ENCODE results near the gene PTCH1. TPM values are rescaled to one million over a fixed set of nuclear protein-coding genes. Genes with fewer than 3 reads are reported as not detected.

The PTCH1 gene
- total and polyA plus RNA-seq, 8 donors, result 3.9 to 53.3 (median 23.5) TPM

DNA sequence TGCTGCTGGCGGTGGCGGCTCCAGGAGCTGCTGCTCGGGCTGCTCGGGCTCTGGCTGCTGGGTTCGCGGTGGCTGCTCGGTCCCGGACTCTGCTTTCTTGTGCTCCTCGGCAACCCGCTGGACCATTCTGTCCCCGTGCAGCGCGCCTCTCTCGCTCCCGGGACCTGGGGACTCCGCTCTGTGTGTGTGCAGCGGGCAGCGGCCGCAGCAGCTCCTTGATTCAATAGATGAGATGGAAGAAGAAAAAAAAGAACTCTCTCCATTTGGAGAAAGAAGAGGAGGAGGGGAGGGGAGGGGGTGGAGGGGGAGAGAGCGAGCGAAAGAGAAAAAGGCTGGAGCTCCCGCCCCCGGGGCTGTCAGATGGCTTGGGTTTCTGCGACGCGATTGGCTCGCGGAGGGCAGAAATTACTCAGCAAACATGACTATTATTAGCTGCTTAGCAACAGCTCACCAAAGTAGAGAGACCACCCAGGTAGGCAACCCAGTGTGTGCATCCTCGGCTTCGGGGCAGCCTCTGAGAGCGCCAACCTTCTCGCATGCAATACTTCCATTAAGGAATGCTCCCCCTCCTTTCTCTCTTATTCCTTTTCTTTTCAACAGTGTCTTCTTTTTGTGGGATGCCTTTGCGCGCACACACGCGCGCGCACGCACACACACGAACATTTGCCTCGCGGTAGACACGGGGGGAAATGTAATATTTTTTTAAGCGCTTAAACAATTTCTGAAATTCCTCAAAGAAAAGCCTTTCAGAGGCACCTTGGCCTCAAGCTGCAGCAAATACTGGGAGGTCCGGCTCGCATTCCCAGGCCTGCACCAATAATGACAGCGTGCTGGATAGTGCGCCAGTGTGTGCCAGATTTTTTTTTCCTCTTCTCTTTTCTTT is 7.6 kb downstream of the PTCH1 start:
- peak; percentile 81 to 97 for DNase-seq
- Histone ChIP-seq H3K4me1 (peaks cover 26 to 57% (median 38%) of the 10 kb centered on the region in 4 donors), H3K27ac (peak overlapping the region; percentile 79 to 95 (median 94)), H3K36me3 (no peaks in the 10 kb centered on the region), H3K4me3 (peak overlapping the region; percentile 76 to 93 (median 82)), H3K27me3 (peaks cover 0 to 34% (median 0%) of the 10 kb centered on the region in 3 donors), H3K9me3 (no peaks in the 10 kb centered on the region)
- TF ChIP-seq POLR2A (IDR thresholded peaks at IDR 0.05) (no peak), POLR2AphosphoS5 (IDR thresholded peaks at IDR 0.05) (peak in 1 of 3 donors; percentile 25)
- 0 to 1% (median 0%) methylated on average over 40 to 48 of the region's 48 CpGs for WGBS, 5 donors
- intact Hi-C loops (cut with DNase I; ENCODE audit: low total_unique reads), result no loop called here

DNA sequence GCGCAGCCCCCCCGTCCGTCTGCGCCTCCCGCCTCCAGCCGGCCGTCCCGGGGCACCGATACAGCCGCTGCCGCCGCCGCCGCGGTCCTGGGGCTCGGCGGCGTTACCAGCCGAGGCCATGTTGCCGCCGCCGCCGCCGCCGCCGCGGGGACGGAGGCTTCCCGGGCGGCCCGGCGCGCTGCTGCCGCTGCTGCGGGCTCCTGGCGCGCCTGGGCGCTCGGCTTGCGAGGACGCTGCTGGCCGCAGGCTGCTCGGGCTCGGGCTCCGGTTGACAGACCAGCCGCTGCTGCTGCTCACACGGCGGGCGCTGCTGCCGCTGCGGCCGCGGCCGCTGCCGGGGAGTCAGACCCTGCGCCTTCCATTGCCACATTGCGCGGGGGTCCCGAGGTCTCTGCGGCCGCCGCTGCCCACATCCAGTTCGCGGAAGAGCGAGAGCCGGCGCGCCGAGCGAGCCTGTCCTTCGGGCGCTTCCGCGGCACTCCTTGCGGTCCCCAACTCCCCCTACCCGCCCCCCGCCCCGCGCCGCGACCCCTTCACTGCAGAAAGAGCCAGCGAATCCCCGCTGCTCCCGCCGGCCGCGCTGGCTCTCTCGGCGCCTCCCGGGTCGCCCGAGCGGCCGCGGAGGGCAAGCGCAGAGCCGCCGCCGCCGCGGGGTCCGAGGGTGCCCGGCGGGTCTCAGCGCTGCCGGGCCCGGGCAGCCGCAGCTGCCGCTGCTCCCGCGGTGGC is 8.4 kb downstream of the PTCH1 start:
- Histone ChIP-seq H3K4me1 (peaks cover 27 to 57% (median 39%) of the 10 kb centered on the region in 4 donors), H3K27ac (peak overlapping the region; percentile 79 to 95 (median 94)), H3K9me3 (no peaks in the 10 kb centered on the region), H3K4me3 (peak overlapping the region; percentile 76 to 93 (median 82)), H3K36me3 (no peaks in the 10 kb centered on the region), H3K27me3 (peaks cover 0 to 34% (median 0%) of the 10 kb centered on the region in 3 donors)
- DNase-seq, result no peak
- no peak for TF ChIP-seq EP300 (IDR thresholded peaks at IDR 0.05)
- TF ChIP-seq, protein P1, sequence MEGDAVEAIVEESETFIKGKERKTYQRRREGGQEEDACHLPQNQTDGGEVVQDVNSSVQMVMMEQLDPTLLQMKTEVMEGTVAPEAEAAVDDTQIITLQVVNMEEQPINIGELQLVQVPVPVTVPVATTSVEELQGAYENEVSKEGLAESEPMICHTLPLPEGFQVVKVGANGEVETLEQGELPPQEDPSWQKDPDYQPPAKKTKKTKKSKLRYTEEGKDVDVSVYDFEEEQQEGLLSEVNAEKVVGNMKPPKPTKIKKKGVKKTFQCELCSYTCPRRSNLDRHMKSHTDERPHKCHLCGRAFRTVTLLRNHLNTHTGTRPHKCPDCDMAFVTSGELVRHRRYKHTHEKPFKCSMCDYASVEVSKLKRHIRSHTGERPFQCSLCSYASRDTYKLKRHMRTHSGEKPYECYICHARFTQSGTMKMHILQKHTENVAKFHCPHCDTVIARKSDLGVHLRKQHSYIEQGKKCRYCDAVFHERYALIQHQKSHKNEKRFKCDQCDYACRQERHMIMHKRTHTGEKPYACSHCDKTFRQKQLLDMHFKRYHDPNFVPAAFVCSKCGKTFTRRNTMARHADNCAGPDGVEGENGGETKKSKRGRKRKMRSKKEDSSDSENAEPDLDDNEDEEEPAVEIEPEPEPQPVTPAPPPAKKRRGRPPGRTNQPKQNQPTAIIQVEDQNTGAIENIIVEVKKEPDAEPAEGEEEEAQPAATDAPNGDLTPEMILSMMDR (IDR thresholded peaks at IDR 0.05), result no peak
- no peak for TF ChIP-seq POLR2AphosphoS5 (IDR thresholded peaks at IDR 0.05)
- no peak for TF ChIP-seq POLR2A (IDR thresholded peaks at IDR 0.05)
- 0% methylated on average over 4 to 111 of the region's 111 CpGs for WGBS, 5 donors
- intact Hi-C loops (cut with DNase I; ENCODE audit: low total_unique reads), result no loop called here

DNA sequence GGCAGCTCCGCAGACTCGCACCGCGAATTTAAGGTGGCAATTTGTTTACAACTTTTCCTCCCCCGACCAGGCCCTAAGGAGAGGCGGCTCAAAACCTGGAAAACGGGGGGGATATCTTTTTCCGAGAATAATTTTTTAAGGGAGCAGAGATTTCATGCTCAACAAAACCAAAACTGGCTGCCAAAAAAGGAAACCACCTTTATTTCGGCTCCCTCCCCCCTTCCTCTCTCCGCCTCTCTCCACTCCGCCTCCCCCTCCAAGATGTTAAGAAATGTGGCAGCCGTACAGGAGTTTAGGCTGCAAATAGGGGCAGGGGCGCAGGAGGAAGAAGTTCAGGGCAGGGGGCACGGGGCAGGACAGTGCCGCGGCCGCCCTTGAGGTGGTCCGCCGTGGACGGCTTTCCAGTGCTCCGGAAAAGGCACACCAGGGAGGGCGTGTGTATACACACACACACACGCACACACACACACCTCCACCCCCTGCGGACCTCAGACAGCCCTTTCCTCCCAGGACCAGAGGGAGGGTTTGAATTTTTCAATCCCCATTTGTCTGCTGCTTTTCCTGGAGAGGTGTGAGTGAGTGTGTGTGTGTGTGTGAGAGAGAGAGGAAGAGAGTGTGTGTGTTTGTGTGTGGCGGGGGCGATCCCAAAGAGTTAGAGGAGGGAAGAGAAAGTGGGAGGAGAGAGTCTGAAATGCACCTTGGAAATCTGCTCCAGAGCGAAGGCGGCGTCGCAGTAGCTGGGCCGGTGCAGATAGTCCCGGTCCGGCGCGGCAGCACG is 9.1 kb downstream of the PTCH1 start:
- Histone ChIP-seq H3K36me3 (no peaks in the 10 kb centered on the region), H3K27me3 (peaks cover 0 to 34% (median 0%) of the 10 kb centered on the region in 3 donors), H3K27ac (peak overlapping the region; percentile 79 to 95 (median 94)), H3K9me3 (no peaks in the 10 kb centered on the region), H3K4me1 (peaks cover 29 to 62% (median 42%) of the 10 kb centered on the region in 4 donors), H3K4me3 (peak overlapping the region; percentile 76 to 93 (median 82))
- intact Hi-C loops (cut with DNase I; ENCODE audit: low total_unique reads), result no loop called here
- DNase-seq, result peak; percentile 47 to 87
- 0 to 2% (median 1%) methylated on average over 35 to 36 of the region's 36 CpGs for WGBS, 5 donors
- TF ChIP-seq EP300 (IDR thresholded peaks at IDR 0.05) (no peak), POLR2AphosphoS5 (IDR thresholded peaks at IDR 0.05) (peak in 1 of 3 donors; percentile 30), POLR2A (IDR thresholded peaks at IDR 0.05) (peak in 1 of 4 donors; percentile 11)

DNA sequence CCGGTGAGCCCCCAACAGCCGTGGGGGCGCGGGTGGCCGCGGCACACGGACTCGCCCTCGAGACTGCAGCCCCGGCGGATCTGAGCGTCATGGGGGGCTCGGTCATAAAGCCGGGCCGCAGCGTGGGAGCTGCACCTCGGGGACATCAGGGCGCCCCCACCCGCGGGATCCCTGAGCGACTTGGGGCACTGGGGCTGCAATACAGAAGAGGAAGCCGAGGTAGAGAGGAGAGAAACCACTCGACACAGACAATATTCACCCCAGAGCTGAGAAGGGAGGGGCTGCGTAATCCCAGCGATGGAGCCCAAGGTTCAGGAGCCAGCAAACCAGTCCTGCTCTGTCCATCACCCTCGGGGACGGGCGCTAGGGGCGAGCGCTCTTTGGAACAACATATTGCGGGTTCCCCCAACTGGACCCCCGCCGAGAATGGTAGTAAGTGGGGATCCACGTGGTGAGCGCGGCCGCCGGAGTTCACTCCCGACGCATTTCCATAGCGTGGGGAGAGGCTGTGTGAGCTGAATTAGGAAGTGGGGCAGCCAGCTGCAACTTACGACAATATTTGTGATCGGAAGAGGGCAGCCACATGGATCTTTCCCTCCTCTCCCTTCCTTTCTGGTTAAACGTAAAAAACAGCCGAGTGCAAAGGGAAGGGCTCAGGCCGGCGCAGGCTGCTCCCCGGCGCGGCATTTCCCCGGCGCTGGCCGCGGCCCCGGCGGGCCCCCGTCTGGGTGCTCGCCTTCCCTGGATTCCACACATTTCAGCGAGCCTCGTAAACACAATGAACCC is 9.9 kb downstream of the PTCH1 start:
- Histone ChIP-seq H3K27ac (peak overlapping the region; percentile 79 to 95 (median 94)), H3K27me3 (peaks cover 0 to 30% (median 0%) of the 10 kb centered on the region in 3 donors), H3K4me3 (peak overlapping the region; percentile 76 to 93 (median 82)), H3K4me1 (peaks cover 25 to 62% (median 39%) of the 10 kb centered on the region in 4 donors), H3K9me3 (no peaks in the 10 kb centered on the region), H3K36me3 (no peaks in the 10 kb centered on the region)
- DNase-seq, result peak; percentile 54 to 82
- intact Hi-C loops (cut with DNase I; ENCODE audit: low total_unique reads), result no loop called here
- TF ChIP-seq POLR2A (IDR thresholded peaks at IDR 0.05) (no peak), POLR2AphosphoS5 (IDR thresholded peaks at IDR 0.05) (peak in 1 of 3 donors; percentile 21)
- 0 to 1% (median 1%) methylated on average over 26 to 60 of the region's 60 CpGs for WGBS, 5 donors

DNA sequence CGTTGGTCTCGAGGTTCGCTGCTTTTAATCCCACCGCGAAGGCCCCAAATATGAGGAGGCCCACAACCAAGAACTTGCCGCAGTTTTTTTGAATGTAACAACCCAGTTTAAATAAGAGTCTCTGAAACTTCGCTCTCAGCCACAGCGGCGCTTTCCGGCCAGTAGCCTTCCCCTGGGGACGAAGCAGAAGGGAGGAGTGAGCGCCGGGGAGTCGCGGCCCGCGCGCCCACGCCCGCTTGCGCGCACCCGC is 10.4 kb downstream of the PTCH1 start:
- H3K4me3 ChIP-seq, result peak overlapping the region; percentile 76 to 93 (median 82)
- peak in 1 of 2 donors; percentile 79 for DNase-seq
- peaks cover 0 to 30% (median 0%) of the 10 kb centered on the region in 3 donors for H3K27me3 ChIP-seq
- H3K27ac ChIP-seq, result peak overlapping the region; percentile 79 to 95 (median 94)
- no peak for TF ChIP-seq EP300 (IDR thresholded peaks at IDR 0.05)
- TF ChIP-seq POLR2AphosphoS5 (IDR thresholded peaks at IDR 0.05), result no peak
- no peak for TF ChIP-seq POLR2A (IDR thresholded peaks at IDR 0.05)
- TF ChIP-seq, protein P1 (IDR thresholded peaks at IDR 0.05), result no peak
- intact Hi-C loops (cut with DNase I; ENCODE audit: low total_unique reads), result no loop called here
- peaks cover 23 to 62% (median 36%) of the 10 kb centered on the region in 4 donors for H3K4me1 ChIP-seq
- H3K36me3 ChIP-seq, result no peaks in the 10 kb centered on the region
- no peaks in the 10 kb centered on the region for H3K9me3 ChIP-seq
- 0 to 2% (median 2%) methylated on average over 11 to 23 of the region's 23 CpGs for whole genome bisulfite sequencing, 5 donors
